Subcutaneous adipose tissue (tissue), 4 donors: ENCODE measurements around the gene JAM3. TPM values are rescaled to one million over a fixed set of nuclear protein-coding genes. Genes with fewer than 3 reads are reported as not detected.

Source experiments
- total RNA-seq, 4 donors: library from RNA; depleted of rRNA; stranded (reverse); fragments of >200 nt; gene quantifications; one replicate each; pipeline ENCODE4 v1.1.0, GENCODE V29; 2016
- TF ChIP-seq, protein P1 (sequence below): fragments of 450-650 bp; IDR thresholded peaks from one replicate; pipeline ENCODE4 v1.5.1; 2016; ENCODE audit warnings: low read depth, mild to moderate bottlenecking, control low read depth, antibody characterized with exemption, moderate library complexity

JAM3 gene
- total RNA-seq, 4 donors from 2014 or later = 14.2 to 18.3 (median 16.5) TPM

DNA sequence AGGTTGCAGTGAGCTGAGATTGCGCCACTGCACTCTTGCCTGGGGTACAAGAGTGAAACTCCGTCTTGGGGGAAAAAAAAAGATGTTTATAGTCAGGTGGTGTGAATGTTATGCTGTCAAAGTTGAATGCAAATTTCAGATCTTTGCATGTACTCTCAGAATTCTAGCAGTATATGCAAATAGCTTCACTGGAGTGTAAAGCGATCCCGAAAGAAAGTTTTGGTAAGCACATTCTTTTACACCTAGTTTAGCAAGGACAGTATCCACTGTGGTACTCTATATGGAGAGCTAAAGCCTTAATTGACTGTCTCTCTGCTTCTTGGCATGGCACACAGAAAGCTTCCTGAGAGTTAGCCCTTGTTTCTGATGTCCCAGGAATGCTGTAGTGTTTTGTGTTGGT is 4.0 kb downstream of the JAM3 start:
- TF ChIP-seq, protein P1, sequence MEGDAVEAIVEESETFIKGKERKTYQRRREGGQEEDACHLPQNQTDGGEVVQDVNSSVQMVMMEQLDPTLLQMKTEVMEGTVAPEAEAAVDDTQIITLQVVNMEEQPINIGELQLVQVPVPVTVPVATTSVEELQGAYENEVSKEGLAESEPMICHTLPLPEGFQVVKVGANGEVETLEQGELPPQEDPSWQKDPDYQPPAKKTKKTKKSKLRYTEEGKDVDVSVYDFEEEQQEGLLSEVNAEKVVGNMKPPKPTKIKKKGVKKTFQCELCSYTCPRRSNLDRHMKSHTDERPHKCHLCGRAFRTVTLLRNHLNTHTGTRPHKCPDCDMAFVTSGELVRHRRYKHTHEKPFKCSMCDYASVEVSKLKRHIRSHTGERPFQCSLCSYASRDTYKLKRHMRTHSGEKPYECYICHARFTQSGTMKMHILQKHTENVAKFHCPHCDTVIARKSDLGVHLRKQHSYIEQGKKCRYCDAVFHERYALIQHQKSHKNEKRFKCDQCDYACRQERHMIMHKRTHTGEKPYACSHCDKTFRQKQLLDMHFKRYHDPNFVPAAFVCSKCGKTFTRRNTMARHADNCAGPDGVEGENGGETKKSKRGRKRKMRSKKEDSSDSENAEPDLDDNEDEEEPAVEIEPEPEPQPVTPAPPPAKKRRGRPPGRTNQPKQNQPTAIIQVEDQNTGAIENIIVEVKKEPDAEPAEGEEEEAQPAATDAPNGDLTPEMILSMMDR = no peak

DNA sequence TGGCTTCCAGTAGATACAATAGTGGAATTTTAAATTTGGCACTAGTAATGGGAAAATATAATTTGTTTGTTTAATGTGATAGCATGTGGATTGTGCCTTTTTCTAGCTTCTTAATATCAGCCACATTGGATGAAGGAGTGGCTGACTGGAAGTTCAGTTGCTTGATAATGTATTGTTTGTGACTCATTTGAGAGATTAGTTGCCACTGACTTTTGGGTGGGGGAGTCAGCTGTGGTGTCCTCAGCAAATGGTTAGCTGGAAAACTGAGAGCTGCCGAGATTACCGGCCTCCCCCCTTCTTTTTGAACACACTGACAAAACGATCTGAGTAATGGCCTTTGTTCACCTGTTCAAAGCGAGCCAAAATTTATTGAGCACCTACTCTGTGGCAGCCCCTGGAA is 5.5 kb downstream of the JAM3 start:
- TF ChIP-seq, protein P1 = no peak

DNA sequence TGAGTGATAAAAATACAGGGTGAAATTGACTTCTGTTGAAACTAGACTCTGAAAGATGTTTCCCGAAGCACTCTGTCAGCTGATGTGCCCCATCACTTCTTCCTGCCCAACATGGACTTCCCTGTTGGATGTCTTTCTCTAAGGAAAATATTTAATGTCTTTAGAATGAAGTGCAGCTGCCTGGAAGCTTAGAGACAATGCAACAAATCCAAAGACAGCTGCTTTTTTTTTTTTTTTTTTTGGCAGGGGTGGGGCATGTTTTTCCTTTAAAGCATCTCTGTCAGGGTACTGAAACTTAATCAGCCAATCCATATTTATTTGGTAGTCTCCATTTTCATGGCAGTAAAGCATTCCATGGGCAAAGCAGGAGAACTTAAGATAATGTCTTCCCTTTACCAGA is 5.9 kb downstream of the JAM3 start:
- TF ChIP-seq, protein P1 = no peak

DNA sequence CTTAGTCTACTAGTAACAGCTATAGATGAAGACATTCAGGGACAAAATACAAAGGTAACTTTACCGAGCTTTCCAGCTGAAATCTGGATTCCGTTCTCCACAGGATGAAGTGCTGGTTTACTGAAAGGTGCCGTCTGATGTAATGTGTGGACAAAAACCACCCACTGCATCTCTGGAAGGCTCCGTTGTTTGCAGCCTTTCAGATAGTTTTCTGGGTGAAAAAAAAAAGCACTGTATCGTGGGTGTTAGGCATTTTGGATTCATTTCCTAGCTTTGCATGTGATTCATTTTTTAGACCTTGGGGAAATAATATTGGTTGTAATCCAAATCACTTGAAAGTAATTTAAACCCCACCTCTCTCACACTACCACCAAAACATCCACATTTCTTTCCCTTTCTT is 10.4 kb downstream of the JAM3 start:
- TF ChIP-seq, protein P1 = no peak

DNA sequence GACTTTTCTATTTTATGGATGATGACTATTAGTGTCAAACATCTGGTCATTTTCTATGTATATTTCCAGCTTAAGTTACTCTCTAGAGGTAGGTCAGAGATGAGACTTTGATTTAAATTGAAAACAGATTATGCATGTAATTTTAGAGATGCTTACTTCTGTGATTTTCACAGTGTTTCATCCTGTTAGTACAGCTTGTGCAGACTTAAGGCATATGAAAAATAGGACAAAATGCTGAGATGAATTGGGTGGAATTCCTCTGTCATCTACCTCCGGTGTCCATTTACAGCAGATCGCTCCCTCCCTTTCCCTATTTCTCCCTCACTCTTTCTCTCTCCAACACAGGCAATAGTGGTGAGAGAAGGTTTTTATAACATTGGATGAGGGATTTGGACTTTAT is 14.1 kb downstream of the JAM3 start:
- TF ChIP-seq, protein P1 = no peak

DNA sequence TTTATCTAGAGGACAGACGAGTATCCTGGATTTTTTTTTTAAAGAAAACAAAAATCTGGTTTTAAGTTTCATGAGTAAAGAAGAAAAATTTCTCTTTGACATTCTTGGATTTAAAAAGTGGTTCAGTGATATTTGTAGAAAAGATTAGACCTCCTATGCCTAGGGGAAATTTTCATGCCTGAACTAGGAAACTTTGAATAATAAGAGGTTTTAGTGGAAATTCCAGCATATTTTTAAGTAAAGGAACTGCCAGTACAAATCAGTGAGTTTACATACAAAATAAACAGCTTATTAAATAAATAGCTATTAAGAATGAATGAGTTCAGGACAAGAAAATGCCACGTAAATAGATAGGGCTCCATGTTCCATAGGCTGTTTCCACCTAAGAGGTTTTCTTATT is 17.5 kb downstream of the JAM3 start:
- TF ChIP-seq, protein P1 = no peak

DNA sequence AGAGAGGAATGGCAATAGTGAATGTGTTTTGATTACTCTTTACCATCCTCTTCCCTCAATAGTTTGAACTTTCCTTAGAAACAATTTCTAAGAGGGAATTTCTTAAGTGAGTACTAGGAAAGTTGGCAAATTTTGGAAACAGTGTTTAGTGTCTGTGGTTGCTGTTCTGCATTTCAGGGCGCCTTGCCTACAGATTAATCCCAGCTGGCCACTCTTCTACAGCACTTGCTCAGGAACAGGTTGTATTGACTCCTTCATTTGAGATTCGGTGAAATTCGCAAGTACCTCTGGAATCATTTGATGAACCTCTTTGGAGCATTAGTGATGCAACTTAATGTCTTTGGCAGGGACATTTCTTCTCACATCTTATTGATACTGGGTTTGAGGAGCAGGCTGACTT is 28.3 kb downstream of the JAM3 start:
- TF ChIP-seq, protein P1 = no peak
